HG02759 (cell line): ENCODE measurements around the gene NGFR.

Experiments
- ATAC-seq: cut with Tn5 transposase; IDR thresholded peaks from one replicate; pipeline ENCODE4 v1.9.1; 2021; ENCODE audit warnings: mild to moderate bottlenecking, moderate library complexity; ENCODE audit not compliant: unreplicated experiment

Gene NGFR

GRCh38 chr17:49557312-49558024, 62.4 kb downstream of the NGFR start:
- no peak for ATAC-seq
